HG02938 (cell line): ENCODE data around the gene CLEC16A.

Source experiments
- ATAC-seq: cut with Tn5 transposase; IDR thresholded peaks from one replicate; pipeline ENCODE4 v1.9.1; 2021; ENCODE audit warnings: mild to moderate bottlenecking, moderate library complexity; ENCODE audit not compliant: unreplicated experiment

CLEC16A gene

DNA sequence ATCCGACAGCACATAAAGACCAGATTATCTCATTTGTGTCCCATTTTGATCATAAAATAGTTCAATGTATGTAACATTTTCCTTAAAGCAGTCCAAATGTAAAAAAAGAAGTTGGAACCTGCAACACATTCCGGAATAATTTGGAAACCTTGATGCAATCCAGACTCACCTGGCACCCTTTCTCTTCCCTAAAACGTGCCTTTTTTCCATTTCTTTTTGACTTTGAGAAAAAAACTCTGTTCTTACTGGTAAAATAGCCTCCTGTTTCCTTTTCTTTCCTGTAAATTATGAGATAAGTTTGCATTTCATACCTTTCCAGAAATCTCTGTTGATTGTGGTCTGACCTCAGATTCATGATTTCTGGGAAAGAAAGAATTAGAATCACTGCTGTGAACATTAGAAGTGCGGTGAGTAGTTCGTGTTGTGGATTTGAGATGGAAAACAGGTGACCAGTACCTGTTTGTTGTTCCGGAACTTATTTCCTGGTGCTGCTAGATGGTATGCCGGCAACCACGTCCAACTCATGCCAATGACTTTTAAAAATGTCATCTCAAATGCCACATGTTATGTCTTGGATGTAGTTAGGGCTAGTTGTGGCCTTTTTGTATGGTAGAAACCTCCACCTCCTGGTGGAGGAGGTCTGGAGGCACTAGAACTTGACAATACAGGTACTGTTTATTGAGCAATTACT, 203.5 kb downstream of the CLEC16A start:
- no peak for ATAC-seq

GRCh38 chr16:11149011-11149616, 204.8 kb downstream of the CLEC16A start:
- ATAC-seq, result no peak

DNA sequence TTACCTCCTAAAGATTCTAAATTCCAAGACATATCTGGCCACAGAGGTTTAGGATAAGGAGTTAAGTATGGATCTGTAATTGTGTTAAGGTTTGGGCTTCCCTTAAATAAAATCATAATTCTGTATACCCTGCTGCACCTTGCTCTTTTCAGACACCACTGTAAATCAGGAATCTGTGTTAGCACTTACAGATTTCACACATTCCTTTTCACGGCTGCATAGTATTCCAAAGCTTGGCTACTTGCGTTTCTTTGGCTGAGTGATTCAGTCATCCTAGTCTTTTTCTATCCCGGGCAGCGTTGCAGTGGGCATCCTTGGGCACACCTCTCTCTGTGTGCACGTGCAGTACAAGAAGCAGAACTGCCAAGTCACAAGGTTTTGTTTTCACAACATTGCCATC, 205.8 kb downstream of the CLEC16A start:
- ATAC-seq, result no peak

DNA sequence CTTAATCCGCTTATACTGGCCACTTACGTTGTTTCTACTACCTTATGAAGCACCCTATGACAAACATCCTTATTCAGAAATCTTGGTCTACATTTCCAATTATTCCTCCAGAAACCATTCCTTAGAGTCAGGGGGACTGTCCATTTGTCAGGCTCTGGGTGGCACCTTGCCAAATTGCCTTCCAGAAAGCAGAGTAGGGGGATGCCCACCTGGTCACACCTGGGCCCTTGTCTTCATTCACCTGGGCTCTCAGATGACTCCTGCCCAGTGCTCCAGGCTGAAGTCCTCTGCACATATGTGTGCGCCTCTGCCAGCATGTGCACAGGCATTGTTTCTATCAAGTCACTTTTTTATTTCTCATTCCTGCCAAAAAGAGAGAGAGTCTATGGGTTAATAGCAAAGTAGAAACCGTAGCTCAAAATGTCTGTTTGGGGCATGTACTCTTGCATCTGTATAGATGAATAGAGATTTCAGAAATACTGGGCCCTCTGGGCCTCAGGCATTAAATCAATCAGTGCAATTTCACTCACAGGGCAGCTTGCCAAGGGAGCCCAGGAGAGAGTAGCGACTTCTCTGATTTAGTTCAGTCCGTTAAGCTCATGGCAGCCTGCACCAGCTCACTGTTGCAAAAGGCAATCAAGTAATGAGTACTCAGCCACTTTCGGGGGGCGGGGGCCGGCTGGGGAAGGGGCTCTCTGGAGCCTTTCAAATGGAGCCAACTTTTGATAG, 207.0 kb downstream of the CLEC16A start:
- no peak for ATAC-seq

DNA sequence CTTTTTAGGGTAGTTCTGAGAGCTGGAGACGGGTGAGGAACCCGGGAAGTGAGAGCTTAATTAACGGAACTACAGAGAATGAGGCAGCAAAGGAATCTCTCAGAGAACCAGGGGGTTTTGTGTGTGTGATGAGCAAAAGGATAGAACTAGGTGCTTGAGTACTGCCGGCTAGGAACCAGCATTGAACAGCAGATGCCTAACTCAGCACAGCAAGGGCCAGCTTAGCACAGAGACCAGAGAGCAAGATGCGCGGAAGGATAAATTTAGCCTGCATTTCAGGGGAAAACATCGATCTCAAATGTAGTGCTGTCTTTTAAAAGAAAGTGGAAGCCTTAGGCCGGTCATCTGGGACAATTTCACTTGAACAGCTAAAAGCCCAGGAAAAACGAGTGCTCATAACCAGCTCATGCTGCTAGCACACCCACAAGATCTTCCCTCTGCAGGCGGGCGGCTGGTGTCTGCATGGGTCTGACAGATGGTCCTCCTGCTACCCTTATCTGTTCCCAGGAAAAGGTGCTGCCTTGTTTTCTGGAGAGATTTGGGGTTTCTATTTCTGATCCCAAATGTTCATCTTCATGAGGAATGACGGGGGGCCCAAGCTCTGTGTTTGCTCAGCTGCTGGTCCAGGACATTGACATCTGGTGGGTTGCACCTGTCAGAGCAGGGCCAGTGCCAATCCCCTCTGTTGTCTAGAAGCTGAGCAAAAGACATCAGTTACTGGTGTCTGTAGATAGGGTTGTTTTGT, 207.7 kb downstream of the CLEC16A start:
- ATAC-seq, result no peak

GRCh38 chr16:11152677-11153331, 208.4 kb downstream of the CLEC16A start:
- no peak for ATAC-seq

GRCh38 chr16:11155284-11155806, 211.0 kb downstream of the CLEC16A start:
- no peak for ATAC-seq

DNA sequence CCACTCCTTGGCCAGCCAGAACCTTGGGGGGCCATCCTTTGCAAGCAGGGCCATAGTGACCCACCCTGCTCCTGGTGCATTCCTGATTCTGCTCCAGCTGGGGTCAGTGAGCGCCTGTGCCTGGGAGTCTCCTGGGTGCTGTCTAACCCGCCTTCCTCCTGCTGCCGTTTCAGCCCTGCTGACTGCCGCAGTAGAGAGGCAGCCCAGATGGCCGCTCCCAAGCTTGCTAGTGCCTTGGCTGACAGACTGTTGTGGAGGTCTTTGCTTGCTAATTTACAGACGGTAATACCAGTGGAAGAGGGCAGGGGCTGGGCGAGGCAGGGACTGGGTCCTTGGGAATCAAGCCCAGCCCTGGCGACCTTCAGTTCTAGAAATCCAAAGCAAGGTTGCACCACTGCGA, 212.0 kb downstream of the CLEC16A start:
- ATAC-seq, result no peak

DNA sequence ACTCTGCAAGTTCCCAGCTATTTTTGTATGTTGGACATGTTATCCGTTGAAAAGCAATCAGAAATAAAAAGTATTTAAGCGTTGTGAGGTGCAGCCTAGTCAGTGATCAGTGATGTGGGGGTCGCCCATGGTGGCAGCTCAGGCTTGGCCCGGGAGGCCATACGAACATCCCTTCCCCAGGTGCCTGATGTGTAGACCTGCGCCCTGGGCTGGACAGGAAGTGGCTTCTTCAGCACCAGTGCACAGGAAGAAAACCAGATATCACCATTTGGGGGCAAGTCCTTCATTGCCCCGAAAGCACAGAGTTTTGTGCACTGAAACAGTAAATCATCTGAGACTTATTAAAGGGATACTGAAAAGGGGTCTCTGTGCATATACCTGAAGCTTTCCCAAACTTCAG, 212.8 kb downstream of the CLEC16A start:
- ATAC-seq, result no peak

DNA sequence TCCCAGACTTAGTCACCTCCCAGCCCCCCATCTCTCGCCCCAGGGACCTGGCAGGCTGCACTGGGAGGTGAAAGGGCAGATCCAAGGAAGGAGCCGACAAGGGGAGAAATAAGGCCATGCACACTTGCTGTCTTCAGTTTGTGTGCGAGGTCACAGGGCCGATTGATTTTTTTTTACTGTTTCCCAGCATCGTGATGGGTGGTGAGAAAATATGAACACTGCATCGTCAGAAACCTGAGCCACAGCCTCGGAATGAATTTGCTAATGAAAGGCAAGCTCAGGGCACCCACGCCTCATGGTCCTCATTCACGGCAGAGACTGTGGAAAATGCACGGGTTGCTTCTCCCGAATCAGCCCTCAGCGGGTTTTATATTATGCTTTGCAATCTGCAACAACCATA, 213.7 kb downstream of the CLEC16A start:
- no peak for ATAC-seq

GRCh38 chr16:11159282-11159681, 214.9 kb downstream of the CLEC16A start:
- ATAC-seq, result no peak

- no peak for ATAC-seq
Observed at GRCh38 chr16:11160676-11161115, 216.3 kb downstream of the CLEC16A start.

- no peak for ATAC-seq
Observed at GRCh38 chr16:11161439-11161838, 217.1 kb downstream of the CLEC16A start.

- no peak for ATAC-seq
Observed at GRCh38 chr16:11161974-11162373, 217.6 kb downstream of the CLEC16A start.

DNA sequence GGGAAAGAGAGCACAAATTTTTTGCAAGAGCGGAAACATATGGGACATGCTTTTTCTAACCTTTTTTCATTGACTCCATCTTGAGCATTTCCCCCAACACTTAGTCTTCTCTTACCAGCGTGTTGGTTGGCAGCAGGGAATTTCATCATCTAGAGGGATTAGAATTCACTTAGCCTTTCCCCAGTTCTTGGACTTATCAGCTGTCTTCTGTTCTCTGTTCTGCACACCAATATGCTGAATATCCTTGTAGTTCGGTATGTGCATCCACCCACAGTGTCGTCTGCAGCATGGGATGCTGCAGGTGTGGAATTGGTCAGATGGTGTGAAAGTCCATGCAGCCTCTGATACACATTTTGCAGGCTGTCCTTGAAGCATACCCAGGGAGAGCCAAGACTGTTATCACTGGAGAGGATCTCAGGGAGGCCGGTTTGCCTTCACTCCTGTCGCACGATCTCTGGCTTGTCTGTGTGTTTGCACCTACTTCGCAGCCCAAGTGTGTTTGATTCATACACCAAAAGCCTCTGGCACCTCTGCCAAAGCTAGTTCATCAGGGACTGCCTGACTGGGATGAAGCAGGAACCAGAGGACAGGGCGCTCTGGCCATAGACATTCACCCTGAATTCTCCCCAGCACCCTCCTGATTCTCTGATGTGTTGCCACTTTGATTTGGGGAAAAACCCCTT, 218.4 kb downstream of the CLEC16A start:
- no peak for ATAC-seq

GRCh38 chr16:11163761-11164261, 219.4 kb downstream of the CLEC16A start:
- ATAC-seq, result no peak

GRCh38 chr16:11164482-11165270, 220.3 kb downstream of the CLEC16A start:
- ATAC-seq, result no peak

DNA sequence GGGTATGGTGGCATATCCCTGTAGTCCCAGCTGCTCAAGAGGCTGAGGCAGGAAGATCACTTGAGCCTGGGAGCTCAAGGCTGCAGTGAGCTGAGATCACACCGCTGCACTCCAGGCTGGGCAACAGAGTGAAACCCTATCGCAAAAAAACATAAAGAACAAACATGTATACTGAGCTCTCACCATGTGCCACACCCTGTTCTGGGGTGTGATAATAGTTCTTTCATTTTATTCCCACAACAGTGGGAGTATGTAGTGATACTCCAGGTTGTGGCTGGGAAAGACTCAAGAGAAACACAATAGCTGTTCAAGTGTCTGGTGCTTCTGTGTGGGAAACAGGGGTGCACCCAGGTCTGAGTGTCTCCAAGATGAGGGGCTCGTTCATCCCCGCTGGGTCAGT, 221.0 kb downstream of the CLEC16A start:
- no peak for ATAC-seq
